ENCODE data around the gene ABLIM2. TPM values are rescaled to one million over a fixed set of nuclear protein-coding genes. Genes with fewer than 3 reads are reported as not detected.

Gene ABLIM2
- total RNA-seq, 1 experiment from 2014 or later: 1.0 TPM

DNA sequence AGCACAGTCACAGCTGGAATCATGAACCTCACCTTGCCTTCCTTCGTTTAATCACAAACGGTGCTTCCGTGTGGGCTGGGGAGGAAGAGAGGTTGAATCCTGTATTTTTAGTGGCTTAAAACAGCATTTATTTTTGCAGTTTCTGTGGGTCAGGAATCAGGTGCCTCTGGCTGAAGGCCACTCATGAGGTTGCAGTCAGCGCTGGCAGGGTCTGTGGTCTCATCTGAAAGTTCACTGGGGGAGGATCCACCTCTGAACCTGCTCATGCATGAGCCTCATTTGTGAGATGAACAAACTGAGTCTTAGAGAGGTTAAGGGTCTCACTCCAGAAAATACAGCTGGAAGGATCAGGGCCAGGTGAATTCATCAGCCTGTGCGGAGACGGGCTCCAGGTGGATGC lies 17.1 kb upstream of the ABLIM2 start:
- no peak overlapping the region for H2BK5ac ChIP-seq (ENCODE audit: insufficient read length, low read length)
- no peak overlapping the region for H3K9ac ChIP-seq (ENCODE audit: extremely low read depth, insufficient read length, low read length)
- H3K27me3 ChIP-seq (ENCODE audit: insufficient read depth, low read length): no peaks in the 10 kb centered on the region
- no peaks in the 10 kb centered on the region for H3K79me2 ChIP-seq (ENCODE audit: insufficient read depth, low read length)
- no peaks in the 10 kb centered on the region for H3K4me1 ChIP-seq (ENCODE audit: insufficient read depth, low read length)
- Mint-ChIP-seq H3K27ac (no peak overlapping the region), H3K4me1 (peaks cover 0 to 2% of the 10 kb centered on the region in 2 experiments; a peak in 1 of 4 replicates), H3K9me3 (peaks cover under 1% of the 10 kb centered on the region in 2 experiments; a peak in 2 of 5 replicates), H3K4me3 (no peak overlapping the region), H3K36me3 (ENCODE audit: insufficient read depth in 1 of 3, low read depth in 3 of 3) (no peaks in the 10 kb centered on the region), H3K27me3 (ENCODE audit: low read depth) (peaks cover 8% of the 10 kb centered on the region)
- no peak overlapping the region for H4K8ac ChIP-seq (replicated peaks; ENCODE audit: insufficient read length, low read depth, low read length)
- H3K23ac ChIP-seq (ENCODE audit: insufficient read length, low read depth, low read length): no peak overlapping the region
- no peak overlapping the region for H4K91ac ChIP-seq (ENCODE audit: insufficient read length, low read depth, low read length)
- no peaks in the 10 kb centered on the region for H3K79me1 ChIP-seq (ENCODE audit: insufficient read depth, low read depth, low read length, poor library complexity, severe bottlenecking)
- no peak overlapping the region for H3K14ac ChIP-seq (ENCODE audit: insufficient read depth, low read length)
- DNase-seq: no peak
- no peak overlapping the region for H3T11ph ChIP-seq (ENCODE audit: low read length)
- H4K5ac ChIP-seq (ENCODE audit: insufficient read length, low read depth, low read length): no peak overlapping the region
- H3K56ac ChIP-seq (ENCODE audit: insufficient read length, low read depth, low read length): no peak overlapping the region
- H2BK12ac ChIP-seq (ENCODE audit: insufficient read length, low read depth, low read length): no peak overlapping the region
- H4K20me1 ChIP-seq (ENCODE audit: control insufficient read depth, insufficient read depth, insufficient read length): no peaks in the 10 kb centered on the region
- H3K18ac ChIP-seq (ENCODE audit: insufficient read length, low read depth, low read length): no peak overlapping the region
- no peaks in the 10 kb centered on the region for H3K9me3 ChIP-seq (ENCODE audit: control insufficient read depth, low read depth, low read length)
- no peak overlapping the region for H2AFZ ChIP-seq (ENCODE audit: low read length)
- no peak overlapping the region for H2BK120ac ChIP-seq (ENCODE audit: low read depth, low read length, poor library complexity, severe bottlenecking)
- H3K4me2 ChIP-seq (ENCODE audit: insufficient read depth, insufficient read length, low read length): no peak overlapping the region
- H3K4ac ChIP-seq (ENCODE audit: low read depth, low read length): no peak overlapping the region
- H2BK15ac ChIP-seq (ENCODE audit: low read depth, low read length): no peak overlapping the region
- no CpG with 5 or more reads among the region's 6 CpGs for WGBS (ENCODE audit: extremely low coverage, insufficient read length, low lambda C conversion rate)
- no peak overlapping the region for H3K27ac ChIP-seq (ENCODE audit: insufficient read length, low read depth, low read length)
- no peak overlapping the region for H2AK5ac ChIP-seq (ENCODE audit: insufficient read length, low read length)
- H2BK20ac ChIP-seq (ENCODE audit: low read depth, low read length, poor library complexity, severe bottlenecking): no peak overlapping the region
- H3K23me2 ChIP-seq (ENCODE audit: insufficient read length, low read depth, low read length, poor library complexity, severe bottlenecking): no peaks in the 10 kb centered on the region
- TF ChIP-seq, protein P1, sequence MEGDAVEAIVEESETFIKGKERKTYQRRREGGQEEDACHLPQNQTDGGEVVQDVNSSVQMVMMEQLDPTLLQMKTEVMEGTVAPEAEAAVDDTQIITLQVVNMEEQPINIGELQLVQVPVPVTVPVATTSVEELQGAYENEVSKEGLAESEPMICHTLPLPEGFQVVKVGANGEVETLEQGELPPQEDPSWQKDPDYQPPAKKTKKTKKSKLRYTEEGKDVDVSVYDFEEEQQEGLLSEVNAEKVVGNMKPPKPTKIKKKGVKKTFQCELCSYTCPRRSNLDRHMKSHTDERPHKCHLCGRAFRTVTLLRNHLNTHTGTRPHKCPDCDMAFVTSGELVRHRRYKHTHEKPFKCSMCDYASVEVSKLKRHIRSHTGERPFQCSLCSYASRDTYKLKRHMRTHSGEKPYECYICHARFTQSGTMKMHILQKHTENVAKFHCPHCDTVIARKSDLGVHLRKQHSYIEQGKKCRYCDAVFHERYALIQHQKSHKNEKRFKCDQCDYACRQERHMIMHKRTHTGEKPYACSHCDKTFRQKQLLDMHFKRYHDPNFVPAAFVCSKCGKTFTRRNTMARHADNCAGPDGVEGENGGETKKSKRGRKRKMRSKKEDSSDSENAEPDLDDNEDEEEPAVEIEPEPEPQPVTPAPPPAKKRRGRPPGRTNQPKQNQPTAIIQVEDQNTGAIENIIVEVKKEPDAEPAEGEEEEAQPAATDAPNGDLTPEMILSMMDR (conservative IDR thresholded peaks at IDR 0.05): no peak
